GM15510 (cell line): Measurements from ENCODE around the gene ILF3.

Experiments used
- POLR2A ChIP-seq: IDR thresholded peaks from 3 replicates; pipeline ENCODE4 v1.6.1; 2011; ENCODE audit warnings: borderline replicate concordance; ENCODE audit not compliant: insufficient read length; ENCODE audit errors: extremely low read depth

The ILF3 gene

DNA sequence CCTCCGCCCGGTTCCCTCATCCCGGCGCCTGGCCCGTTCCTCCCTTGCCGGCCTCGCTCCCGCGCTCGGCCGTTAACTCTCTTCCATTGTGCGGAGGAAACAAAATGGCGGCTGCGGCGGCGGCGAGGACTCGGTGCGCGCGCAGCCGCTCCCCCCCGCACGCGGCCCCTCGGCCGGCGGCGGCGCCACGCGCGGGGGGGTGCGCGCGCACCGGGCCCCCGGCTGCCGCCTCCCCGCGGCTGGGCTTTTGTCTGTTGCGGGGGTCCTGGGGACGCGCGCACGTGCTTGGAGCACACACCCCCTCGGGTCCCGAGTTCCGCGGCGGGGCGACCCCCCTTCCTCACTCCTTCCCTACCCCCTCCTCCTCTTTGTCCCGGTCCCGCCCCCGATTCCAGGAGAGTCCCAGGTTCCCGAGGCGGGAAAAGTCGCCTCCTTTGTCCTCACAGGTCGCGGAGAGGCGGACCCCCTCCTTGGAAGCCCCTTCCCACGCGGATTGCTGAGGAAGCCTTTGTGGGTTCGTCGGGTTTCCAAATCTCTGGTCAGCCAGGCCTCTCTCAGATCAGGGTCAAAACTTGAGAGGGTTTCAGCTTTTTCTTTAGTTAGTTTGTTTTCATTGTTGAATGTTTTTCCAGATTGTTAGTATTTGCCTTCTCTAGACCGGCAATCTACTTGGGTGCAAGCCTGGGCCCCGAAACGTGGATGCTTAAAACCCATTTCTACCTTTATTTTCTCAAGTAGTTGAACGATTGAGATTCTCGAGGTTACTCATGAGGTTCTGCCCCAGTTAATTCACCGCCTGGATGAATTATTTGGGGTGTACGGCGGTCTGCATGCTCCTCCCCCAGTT lies 687 bp downstream of the ILF3 start:
- no peak for TF ChIP-seq POLR2A

DNA sequence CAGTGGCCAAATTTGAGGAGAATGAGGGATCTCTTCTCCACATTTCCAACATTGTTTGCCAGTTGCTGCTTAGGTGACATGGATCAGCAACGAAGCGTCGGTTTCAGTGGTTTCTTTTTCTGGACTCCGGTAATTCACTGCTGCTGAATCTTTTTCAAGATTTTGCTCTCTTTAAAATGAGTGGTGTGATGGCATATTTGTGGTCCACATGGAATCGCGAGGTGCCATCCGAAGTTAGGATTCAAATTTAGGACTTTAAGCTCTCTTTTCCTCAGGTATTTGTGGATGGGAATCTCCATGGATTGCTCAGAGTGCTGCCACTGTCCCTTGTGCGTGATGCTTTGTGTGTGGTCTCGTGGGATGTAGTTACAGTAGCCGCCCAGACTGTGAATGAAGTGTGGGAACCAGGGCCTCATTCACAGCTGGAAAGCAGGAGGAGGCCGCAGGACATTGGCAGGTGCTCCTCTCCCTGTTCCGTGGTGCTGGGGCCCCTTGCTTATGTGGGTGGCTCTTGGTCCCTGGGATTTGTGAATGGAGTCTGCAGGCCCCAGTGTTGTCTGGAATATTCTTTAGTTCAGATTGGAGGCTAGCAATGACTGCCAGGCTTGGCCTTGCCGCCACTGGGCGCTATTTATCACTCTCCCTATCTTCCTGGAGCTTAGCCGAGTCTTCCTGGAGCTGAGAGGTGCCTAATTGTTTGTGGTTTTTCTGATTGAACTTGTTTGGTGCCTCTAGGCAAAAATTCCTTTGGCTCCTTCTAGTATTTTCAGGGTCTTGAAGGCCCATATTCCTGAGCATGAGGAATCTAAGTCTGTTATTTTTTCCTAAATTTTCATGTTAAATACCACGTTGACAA lies 1.5 kb downstream of the ILF3 start:
- TF ChIP-seq POLR2A = no peak

DNA sequence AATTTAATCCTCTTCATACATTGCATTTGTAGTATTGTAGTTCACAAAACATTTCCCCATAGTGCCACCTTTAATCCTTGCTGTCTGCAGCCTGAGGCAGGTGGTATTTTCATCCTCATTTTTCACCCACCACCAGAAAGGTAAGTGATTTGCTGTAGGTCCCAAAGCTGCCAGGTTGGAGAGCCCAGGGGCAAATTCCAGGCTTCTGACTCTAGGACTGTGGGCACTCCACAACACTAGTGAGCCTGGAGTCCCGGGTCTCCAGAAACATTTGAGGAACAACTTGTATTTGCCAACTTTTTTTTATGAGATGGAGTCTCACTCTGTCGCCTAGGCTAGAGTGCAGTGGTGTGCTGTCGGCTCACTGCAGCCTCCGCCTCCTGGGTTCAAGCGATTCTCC lies 6.2 kb downstream of the ILF3 start:
- no peak for TF ChIP-seq POLR2A

DNA sequence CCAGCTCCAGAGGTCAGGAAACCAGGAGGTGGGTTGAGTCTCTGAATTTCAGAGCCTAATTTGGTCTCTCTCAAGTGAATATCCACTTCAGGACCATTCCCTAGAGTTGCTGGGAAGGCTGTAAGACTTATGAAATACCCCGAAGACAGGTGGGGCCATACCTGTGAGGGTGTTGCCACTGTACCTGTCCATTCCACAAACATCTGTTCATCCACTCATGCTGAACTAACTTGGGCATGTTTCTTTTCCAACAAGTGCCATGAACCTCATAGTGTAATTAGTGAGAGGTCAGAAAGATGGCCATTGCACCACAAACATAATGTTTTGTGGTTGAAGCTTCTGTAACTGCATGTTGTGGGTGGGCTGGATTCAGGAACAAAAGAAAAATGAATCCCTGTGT lies 7.8 kb downstream of the ILF3 start:
- TF ChIP-seq POLR2A = no peak

DNA sequence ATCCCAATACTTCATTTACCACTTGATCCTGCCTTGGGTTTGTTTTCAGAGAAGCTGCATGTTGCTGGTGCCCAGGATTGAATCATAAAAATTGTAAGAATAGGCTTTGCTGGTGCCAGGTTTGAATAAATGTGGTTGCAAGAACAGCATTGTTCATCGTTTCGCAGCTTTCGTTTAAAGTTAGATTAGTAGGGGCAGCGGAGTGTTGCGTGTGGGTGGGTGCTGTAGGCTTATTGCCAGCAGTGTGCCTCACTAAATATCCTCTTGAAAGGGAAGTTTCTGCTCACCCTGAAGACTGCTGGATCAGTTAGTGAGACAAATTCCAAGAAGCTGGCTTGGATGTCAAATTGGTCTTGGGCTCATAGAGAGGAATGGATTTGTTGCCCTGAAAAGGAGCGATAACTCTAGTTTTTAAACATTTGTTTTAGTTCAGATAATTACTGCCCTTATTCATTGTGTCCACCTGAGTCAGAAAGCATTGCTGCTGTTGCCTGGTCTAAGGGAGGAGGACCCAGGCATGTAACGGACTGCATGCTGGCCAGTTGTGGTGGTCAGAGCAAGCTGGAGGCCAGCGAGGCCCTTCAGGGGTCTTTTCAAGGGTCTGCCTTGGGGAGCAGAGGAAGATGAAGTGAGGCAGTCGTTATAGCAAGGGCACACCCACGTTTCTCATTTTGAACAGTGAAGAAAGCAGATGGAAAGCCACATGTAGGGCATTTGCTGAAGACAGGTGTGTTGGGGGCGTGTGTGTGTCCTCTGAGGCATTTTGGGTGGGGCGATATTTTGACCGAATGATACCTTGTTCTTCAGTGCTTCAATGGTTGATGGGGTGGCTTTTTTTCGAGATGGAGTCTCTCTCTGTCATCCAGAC lies 8.5 kb downstream of the ILF3 start:
- no peak for TF ChIP-seq POLR2A

DNA sequence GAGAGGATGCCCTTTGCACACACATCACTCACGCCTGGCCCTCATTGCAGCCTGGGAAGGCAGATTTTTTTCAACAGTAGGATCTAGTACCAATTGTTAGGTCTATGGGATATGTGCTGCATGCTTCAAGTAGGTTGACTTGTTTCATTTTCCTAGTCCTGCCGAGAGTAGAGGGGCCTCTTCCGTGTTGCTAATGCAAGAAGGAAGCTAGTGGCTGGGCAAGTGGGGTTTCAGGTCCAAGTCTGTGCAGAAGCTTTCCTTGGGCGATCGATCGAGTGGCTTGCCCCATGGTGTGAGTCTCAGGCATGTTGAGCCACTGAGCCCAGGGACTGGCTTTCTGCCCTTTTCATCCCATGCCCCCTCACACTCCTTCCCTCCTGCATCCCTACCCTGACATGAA lies 13.7 kb downstream of the ILF3 start:
- no peak for TF ChIP-seq POLR2A

DNA sequence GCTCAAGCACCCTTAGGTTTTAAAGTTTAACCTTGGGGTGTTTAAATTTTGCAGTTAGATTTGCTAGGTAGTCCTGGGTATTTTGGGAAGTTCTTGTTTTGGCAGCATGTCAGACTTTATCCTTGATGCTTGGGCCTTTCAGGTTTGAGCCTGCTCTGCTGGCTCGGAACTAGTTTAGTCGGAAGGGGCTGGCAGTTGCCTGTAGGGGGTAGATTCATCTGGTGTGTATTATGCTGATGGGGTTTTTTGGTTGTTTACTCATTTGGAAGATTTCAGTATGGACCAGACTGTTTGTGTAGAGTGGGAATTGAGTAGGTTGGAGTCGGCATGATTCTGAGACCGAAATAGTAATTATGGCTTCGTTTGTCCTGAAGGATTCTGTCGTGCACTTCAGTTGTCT lies 15.1 kb downstream of the ILF3 start:
- TF ChIP-seq POLR2A = no peak

DNA sequence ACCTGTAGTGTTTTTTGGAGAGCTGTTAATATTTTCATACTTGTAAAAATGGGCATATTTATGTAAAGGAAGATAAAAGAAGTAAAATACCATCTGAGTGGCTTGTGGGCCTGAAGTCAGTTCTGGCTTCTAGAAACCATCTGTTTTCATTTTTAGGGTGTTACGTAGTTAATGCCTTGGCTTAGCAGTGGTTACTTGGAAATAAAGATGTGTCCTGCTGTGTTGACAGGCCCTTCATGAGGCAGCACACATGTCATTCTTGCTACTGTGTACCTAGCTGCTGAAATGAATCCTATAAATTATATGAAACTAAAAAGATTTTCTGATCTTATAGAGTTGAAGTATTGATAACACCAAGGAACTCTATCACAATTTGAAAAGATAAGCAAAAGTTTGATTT lies 16.0 kb downstream of the ILF3 start:
- no peak for TF ChIP-seq POLR2A

DNA sequence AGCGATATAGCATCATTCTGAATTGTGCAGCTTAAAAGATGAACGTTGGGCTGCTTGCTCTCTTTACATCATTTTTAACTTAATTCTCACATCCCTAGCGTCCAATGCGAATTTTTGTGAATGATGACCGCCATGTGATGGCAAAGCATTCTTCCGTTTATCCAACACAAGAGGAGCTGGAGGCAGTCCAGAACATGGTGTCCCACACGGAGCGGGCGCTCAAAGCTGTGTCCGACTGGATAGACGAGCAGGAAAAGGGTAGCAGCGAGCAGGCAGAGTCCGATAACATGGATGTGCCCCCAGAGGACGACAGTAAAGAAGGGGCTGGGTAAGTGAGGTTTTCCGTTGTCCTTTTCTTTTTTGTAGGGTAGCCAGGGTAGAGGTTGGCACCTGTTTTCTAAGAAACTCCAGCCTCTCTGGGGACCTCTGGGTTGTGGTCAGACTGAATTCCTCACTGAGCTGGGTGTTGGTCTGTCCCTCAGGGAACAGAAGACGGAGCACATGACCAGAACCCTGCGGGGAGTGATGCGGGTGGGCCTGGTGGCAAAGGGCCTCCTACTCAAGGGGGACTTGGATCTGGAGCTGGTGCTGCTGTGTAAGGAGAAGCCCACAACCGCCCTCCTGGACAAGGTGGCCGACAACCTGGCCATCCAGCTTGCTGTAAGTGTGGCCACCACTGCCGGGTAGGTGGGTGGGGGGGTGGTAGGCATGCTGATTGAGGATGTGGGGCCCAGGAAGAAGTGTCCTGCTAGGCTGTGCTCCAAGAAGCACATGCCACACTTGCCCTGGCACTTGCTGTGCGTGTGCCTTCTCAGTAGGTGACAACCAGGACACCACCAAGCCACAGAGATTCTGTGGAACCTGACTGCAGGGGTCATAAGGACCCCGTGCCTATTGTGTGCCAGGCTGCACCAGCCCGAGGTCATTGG lies 17.0 kb downstream of the ILF3 start:
- TF ChIP-seq POLR2A = no peak

DNA sequence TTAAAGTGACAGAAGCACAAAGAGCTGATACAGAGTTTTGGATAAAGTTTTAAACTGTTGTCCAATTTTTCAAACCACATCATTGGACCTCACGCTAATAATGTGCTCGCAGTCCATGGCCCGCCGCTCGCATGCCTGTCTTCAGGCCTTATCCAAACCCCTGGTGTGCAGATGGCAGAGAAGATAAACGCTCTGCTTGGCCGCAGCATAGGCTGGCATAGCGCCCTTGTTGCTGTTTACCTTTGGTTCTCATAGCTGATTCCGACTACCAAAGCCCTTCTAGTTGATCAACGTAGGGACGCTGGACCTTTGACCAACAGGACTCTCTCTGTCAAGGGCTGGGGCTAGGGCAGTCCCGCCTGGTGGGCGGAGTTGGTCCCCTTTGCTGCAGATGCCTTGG lies 23.6 kb downstream of the ILF3 start:
- no peak for TF ChIP-seq POLR2A

DNA sequence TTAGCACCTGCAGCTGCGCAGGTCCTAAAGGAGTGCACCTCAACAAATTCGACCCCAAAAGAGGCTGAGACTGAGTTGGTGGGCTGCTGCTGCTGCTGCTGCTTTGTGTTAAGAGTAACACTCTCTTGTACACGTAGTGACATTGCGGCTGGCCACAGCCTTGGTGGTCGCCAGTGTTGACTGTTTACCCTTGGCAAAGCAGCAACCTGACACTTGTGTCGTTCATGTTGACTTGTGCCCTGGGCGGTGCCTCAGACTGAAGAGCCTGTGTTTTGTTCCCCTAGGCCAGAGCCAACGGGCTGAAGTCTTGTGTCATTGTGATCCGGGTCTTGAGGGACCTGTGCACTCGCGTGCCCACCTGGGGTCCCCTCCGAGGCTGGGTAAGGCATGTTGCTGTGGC lies 24.7 kb downstream of the ILF3 start:
- TF ChIP-seq POLR2A = no peak

DNA sequence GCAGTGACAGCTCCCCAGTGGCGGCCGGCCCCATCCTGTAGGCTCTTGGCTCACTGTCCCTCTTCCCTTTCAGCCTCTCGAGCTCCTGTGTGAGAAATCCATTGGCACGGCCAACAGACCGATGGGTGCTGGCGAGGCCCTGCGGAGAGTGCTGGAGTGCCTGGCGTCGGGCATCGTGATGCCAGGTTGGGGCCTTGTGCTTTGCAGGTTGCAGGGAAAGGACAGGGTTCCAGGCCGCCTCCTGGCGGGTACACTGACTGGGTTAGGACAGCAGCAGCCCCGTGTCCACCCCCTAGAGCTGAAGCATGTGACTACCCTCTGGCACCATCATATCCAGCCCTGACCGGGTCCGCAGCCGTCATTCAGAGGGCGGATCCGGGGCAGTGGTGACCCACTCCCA lies 25.6 kb downstream of the ILF3 start:
- TF ChIP-seq POLR2A = no peak

DNA sequence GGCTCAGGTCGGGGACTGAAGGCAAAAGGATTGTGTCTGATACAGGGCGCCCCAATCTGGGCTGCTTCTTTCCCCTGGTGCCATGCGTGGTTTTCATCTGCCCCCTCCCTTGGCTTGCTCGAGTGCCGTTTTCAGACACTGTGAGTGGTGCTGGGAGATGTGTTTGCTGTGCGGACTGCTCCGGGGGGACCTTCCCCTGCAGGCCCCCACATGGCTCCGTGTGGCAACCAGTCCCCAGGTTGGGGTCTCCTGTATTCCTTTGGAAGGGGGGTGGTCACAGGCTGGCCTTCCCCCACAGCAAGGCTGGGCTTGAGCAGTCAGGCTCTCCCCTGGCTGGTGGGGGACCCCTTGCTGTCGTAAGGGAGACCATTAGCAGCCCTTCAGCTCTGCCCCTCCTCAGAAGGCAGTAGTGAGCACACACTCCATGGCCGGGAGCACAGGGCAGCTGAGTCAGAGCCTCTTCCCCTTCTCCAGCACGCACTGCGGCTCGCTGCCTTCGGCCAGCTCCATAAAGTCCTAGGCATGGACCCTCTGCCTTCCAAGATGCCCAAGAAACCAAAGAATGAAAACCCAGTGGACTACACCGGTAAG lies 26.5 kb downstream of the ILF3 start:
- TF ChIP-seq POLR2A = no peak
